HUES6 (cell line): ENCODE results near the gene MRTFA.
"Not testable (repeated sequence)": the region's sequence is repeated elsewhere in the genome, so short reads cannot be mapped to it uniquely, and the experiment has no call there.

ENCODE experiments used
- H3K27ac ChIP-seq: 2 replicates; pipeline ENCODE4 v1.7.0; 2013; ENCODE audit warnings: low read depth, mild to moderate bottlenecking, low read length, inconsistent platforms
- H3K27me3 ChIP-seq: 2 replicates; pipeline ENCODE4 v1.6.1; 2013; ENCODE audit warnings: low read length; ENCODE audit not compliant: control insufficient read depth, insufficient read depth
- H3K36me3 ChIP-seq: 2 replicates; pipeline ENCODE4 v1.6.1; 2013; ENCODE audit warnings: low read length; ENCODE audit not compliant: control insufficient read depth, insufficient read depth
- H3K4me1 ChIP-seq: 2 replicates; pipeline ENCODE4 v1.6.1; 2013; ENCODE audit warnings: low read length; ENCODE audit not compliant: control insufficient read depth, insufficient read depth
- H3K4me3 ChIP-seq: 2 replicates; pipeline ENCODE4 v1.5.1; 2013; ENCODE audit warnings: low read depth, low read length
- H3K9ac ChIP-seq: one replicate; pipeline ENCODE4 v1.6.1; 2013; ENCODE audit warnings: mild to moderate bottlenecking, low read length
- H3K9me3 ChIP-seq: 2 replicates; pipeline ENCODE4 v1.6.1; 2013; ENCODE audit warnings: low read depth, low read length; ENCODE audit not compliant: control insufficient read depth, insufficient read depth

The MRTFA gene

GRCh38 chr22:40636380-40637182 is at the start of gene MRTFA:
Gene MRTFA, minus strand, starts transcription at chr22:40636719.
- Histone ChIP-seq H3K9me3 (0 out of 2 replicates have a peak, but pooled peaks cover 2% of the 10 kb centered on the region), H3K9ac (peak within 1 kb of the TSS; percentile 89), H3K4me1 (peaks cover 8% of the 10 kb centered on the region; the same call in 1 of the 2 replicates), H3K27me3 (no peaks in the 10 kb centered on the region), H3K4me3 (peak within 1 kb of the TSS; percentile 84), H3K27ac (peak within 1 kb of the TSS; percentile 64; the same call in 1 of the 2 replicates), H3K36me3 (no peaks in the 10 kb centered on the region)

- Histone ChIP-seq H3K36me3 (no peaks in the 10 kb centered on the region), H3K9ac (peak overlapping the region; percentile 54), H3K4me1 (peaks cover 41% of the 10 kb centered on the region), H3K4me3 (peak overlapping the region; percentile 42; the same call in 1 of the 2 replicates), H3K27ac (no peak overlapping the region), H3K27me3 (no peaks in the 10 kb centered on the region), H3K9me3 (no peaks in the 10 kb centered on the region)
Observed at GRCh38 chr22:40685406-40685805, 48.9 kb upstream of the MRTFA start.

GRCh38 chr22:40684728-40685127 is 48.2 kb upstream of the MRTFA start:
- peak overlapping the region; percentile 54 for H3K9ac ChIP-seq

GRCh38 chr22:40681451-40681850 is 44.9 kb upstream of the MRTFA start:
- Histone ChIP-seq H3K4me3 (no peak overlapping the region), H3K9me3 (no peaks in the 10 kb centered on the region), H3K36me3 (no peaks in the 10 kb centered on the region), H3K27ac (no peak overlapping the region), H3K4me1 (peaks cover 44% of the 10 kb centered on the region), H3K9ac (peak overlapping the region; percentile 8), H3K27me3 (no peaks in the 10 kb centered on the region)

More at GRCh38 chr22:40684728-40685127, 48.2 kb upstream of the MRTFA start:
- H3K4me3 ChIP-seq: peak overlapping the region; percentile 42
- no peaks in the 10 kb centered on the region for H3K9me3 ChIP-seq
- no peaks in the 10 kb centered on the region for H3K36me3 ChIP-seq
- H3K4me1 ChIP-seq: peaks cover 41% of the 10 kb centered on the region
- H3K27me3 ChIP-seq: no peaks in the 10 kb centered on the region
- H3K27ac ChIP-seq: no peak overlapping the region

GRCh38 chr22:40680819-40681183 is 44.3 kb upstream of the MRTFA start:
- peaks cover 44% of the 10 kb centered on the region for H3K4me1 ChIP-seq

GRCh38 chr22:40679964-40680818 is 43.7 kb upstream of the MRTFA start:
- Histone ChIP-seq H3K9me3 (no peaks in the 10 kb centered on the region), H3K27me3 (no peaks in the 10 kb centered on the region), H3K9ac (peak overlapping the region; percentile 63), H3K36me3 (no peaks in the 10 kb centered on the region), H3K4me1 (peaks cover 44% of the 10 kb centered on the region), H3K4me3 (peak overlapping the region; percentile 36; the same call in 1 of the 2 replicates), H3K27ac (no peak overlapping the region)

More at GRCh38 chr22:40680819-40681183, 44.3 kb upstream of the MRTFA start:
- no peak overlapping the region for H3K27ac ChIP-seq
- no peak overlapping the region for H3K4me3 ChIP-seq
- no peaks in the 10 kb centered on the region for H3K27me3 ChIP-seq
- no peaks in the 10 kb centered on the region for H3K9me3 ChIP-seq
- no peaks in the 10 kb centered on the region for H3K36me3 ChIP-seq
- H3K9ac ChIP-seq: no peak overlapping the region

- Histone ChIP-seq H3K4me3 (peak within 1 kb of the TSS; percentile 36; the same call in 1 of the 2 replicates), H3K4me1 (peaks cover 41% of the 10 kb centered on the region), H3K9ac (peak within 1 kb of the TSS; percentile 63), H3K27ac (no peak within 1 kb of the TSS), H3K9me3 (no peaks in the 10 kb centered on the region), H3K27me3 (no peaks in the 10 kb centered on the region), H3K36me3 (no peaks in the 10 kb centered on the region)
Observed at GRCh38 chr22:40679249-40679963, 42.9 kb upstream of the MRTFA start, which contains the start of gene MCHR1. Gene MCHR1, plus strand, starts transcription at chr22:40679484. Its CDS starts 169 bp downstream, at chr22:40679653.

- Histone ChIP-seq H3K4me1 (peaks cover 38% of the 10 kb centered on the region), H3K9me3 (no peaks in the 10 kb centered on the region), H3K9ac (peak overlapping the region; percentile 63), H3K4me3 (no peak overlapping the region), H3K27me3 (no peaks in the 10 kb centered on the region), H3K36me3 (no peaks in the 10 kb centered on the region), H3K27ac (no peak overlapping the region)
Observed at GRCh38 chr22:40678493-40679248, 42.2 kb upstream of the MRTFA start.

GRCh38 chr22:40676644-40677043 is 40.1 kb upstream of the MRTFA start:
- no peak overlapping the region for H3K9ac ChIP-seq
- H3K4me3 ChIP-seq: no peak overlapping the region
- no peak overlapping the region for H3K27ac ChIP-seq
- H3K4me1 ChIP-seq: peaks cover 29% of the 10 kb centered on the region
- no peaks in the 10 kb centered on the region for H3K27me3 ChIP-seq
- H3K9me3 ChIP-seq: no peaks in the 10 kb centered on the region
- no peaks in the 10 kb centered on the region for H3K36me3 ChIP-seq

- H3K4me1 ChIP-seq: peaks cover 28% of the 10 kb centered on the region
Observed at GRCh38 chr22:40676166-40676565, 39.6 kb upstream of the MRTFA start.

More at GRCh38 chr22:40676166-40676565, 39.6 kb upstream of the MRTFA start:
- H3K9me3 ChIP-seq, H3K4me3 ChIP-seq, H3K9ac ChIP-seq, H3K27me3 ChIP-seq, H3K27ac ChIP-seq, H3K36me3 ChIP-seq: not testable (repeated sequence)
